Vagina (tissue), 2 donors: ENCODE data around the gene DAB2IP.

ENCODE experiments used
- POLR2A ChIP-seq, 2 donors: fragments of 450-650 bp; IDR thresholded peaks; one replicate each; pipeline ENCODE4 v1.6.1; 2017; ENCODE audit warnings: antibody characterized with exemption in 2 of 2, mild to moderate bottlenecking in 2 of 2, moderate library complexity in 2 of 2
- TF ChIP-seq, protein P1 (sequence below), 3 experiments: fragments of 450-650 bp in 2 of 3; fragments of 200-600 bp in 1 of 3; sonication (generic) in 1 of 3; IDR thresholded peaks; one replicate each; pipeline ENCODE4 v1.5.1; 2017 to 2019; ENCODE audit warnings: antibody characterized with exemption in 3 of 3, mild to moderate bottlenecking in 2 of 3, moderate library complexity in 2 of 3

DNA sequence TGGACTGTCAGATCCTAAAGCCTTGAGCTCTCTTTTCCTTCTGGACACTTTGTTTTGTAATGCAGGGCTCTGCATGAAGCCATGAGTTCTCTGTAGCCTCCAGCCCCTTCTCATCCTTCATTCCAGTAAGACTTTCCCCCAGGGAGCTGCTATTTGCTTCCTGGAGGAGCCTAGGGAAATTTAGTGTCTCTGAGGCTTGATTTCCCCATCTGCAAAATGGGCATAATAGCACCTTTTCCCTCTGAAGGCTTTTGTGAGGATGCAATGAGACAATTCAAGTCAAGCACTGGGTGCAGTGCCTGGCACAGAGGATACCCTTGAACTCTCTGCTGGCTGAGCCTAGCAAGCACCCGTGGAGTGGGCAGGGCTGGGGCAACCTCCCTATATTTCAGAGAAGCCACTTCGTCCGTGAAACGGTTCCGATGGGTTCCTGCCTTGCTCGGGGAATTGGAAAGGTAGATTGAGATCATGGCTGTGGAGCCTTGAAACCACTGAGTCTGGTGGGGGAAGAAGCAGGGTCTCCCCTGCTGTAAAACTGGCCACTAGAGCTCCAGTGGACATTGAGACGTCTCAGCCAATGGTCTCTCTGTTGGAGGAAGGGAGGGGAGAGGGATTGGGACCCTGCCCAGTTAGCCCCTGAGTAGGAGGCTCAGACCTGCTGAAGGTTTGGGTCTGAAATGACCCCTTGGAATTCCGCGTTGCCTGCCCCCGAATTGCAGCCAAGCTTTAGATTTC lies 14.3 kb upstream of the DAB2IP start:
- TF ChIP-seq, protein P1, sequence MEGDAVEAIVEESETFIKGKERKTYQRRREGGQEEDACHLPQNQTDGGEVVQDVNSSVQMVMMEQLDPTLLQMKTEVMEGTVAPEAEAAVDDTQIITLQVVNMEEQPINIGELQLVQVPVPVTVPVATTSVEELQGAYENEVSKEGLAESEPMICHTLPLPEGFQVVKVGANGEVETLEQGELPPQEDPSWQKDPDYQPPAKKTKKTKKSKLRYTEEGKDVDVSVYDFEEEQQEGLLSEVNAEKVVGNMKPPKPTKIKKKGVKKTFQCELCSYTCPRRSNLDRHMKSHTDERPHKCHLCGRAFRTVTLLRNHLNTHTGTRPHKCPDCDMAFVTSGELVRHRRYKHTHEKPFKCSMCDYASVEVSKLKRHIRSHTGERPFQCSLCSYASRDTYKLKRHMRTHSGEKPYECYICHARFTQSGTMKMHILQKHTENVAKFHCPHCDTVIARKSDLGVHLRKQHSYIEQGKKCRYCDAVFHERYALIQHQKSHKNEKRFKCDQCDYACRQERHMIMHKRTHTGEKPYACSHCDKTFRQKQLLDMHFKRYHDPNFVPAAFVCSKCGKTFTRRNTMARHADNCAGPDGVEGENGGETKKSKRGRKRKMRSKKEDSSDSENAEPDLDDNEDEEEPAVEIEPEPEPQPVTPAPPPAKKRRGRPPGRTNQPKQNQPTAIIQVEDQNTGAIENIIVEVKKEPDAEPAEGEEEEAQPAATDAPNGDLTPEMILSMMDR (IDR thresholded peaks at IDR 0.05), result no peak
- TF ChIP-seq POLR2A (IDR thresholded peaks at IDR 0.05), result no peak
